GM12864 (cell line): ENCODE data around the gene ITGB4.

Experiments used
- DNase-seq: peaks from one replicate; pipeline ENCODE4 v3.0.0-alpha.2; 2011; ENCODE audit warnings: low read depth
- H3K4me3 ChIP-seq: 2 replicates; pipeline ENCODE4 v1.5.1; 2011; ENCODE audit warnings: mild to moderate bottlenecking, low read depth, low read length, control low read depth
- CTCF ChIP-seq: IDR thresholded peaks from 2 replicates; pipeline ENCODE4 v1.5.1; 2011; ENCODE audit warnings: low read depth, mild to moderate bottlenecking, moderate library complexity, low read length, control low read depth, inconsistent platforms; ENCODE audit errors: missing control alignments

ITGB4 gene

GRCh38 chr17:75683583-75683982 lies 37.7 kb upstream of the ITGB4 start:
- no peak for DNase-seq
- TF ChIP-seq CTCF, result no peak
- no peak overlapping the region for H3K4me3 ChIP-seq

- H3K4me3 ChIP-seq, result no peak overlapping the region
- DNase-seq, result no peak
Measured at GRCh38 chr17:75684249-75684648, 37.0 kb upstream of the ITGB4 start.

GRCh38 chr17:75684924-75685323 lies 36.3 kb upstream of the ITGB4 start:
- no peak for DNase-seq
- TF ChIP-seq CTCF, result no peak
- no peak overlapping the region for H3K4me3 ChIP-seq

More at GRCh38 chr17:75684249-75684648, 37.0 kb upstream of the ITGB4 start:
- no peak for TF ChIP-seq CTCF

- no peak for TF ChIP-seq CTCF
- no peak for DNase-seq
- H3K4me3 ChIP-seq, result no peak overlapping the region
Measured at GRCh38 chr17:75685499-75685898, 35.8 kb upstream of the ITGB4 start.

- H3K4me3 ChIP-seq, result peak overlapping the region; percentile 4; the same call in 1 of the 2 replicates
- TF ChIP-seq CTCF, result no peak
- no peak for DNase-seq
Measured at GRCh38 chr17:75688209-75688825, 32.9 kb upstream of the ITGB4 start.

GRCh38 chr17:75689441-75689873 lies 31.8 kb upstream of the ITGB4 start:
- peak; percentile 75 for DNase-seq
- no peak for TF ChIP-seq CTCF
- no peak overlapping the region for H3K4me3 ChIP-seq

GRCh38 chr17:75691371-75691791 lies 29.9 kb upstream of the ITGB4 start:
- TF ChIP-seq CTCF, result no peak
- DNase-seq, result no peak
- H3K4me3 ChIP-seq, result no peak overlapping the region
